ENCODE data around the gene SLC4A11.
"Not testable (repeated sequence)": the region's sequence is repeated elsewhere in the genome, so short reads cannot be mapped to it uniquely, and the experiment has no call there.

GRCh38 chr20:3215359-3215917 is 23.6 kb downstream of the SLC4A11 start:
- TF ChIP-seq CTCF (optimal IDR thresholded peaks at IDR 0.05 in 1 of 3, IDR thresholded peaks at IDR 0.05 in 1 of 3, conservative IDR thresholded peaks at IDR 0.05 in 1 of 3; ENCODE audit: extremely low read depth in 1 of 3, insufficient read depth in 2 of 3, low read length in 3 of 3); EZH2 (IDR thresholded peaks at IDR 0.05; ENCODE audit: low read length): not testable (repeated sequence)

Data from keratinocyte (primary cell).